PC-3 (cell line): Measurements from ENCODE around the gene NEU4. TPM values are rescaled to one million over a fixed set of nuclear protein-coding genes. Genes with fewer than 3 reads are reported as not detected.
"Not testable (repeated sequence)": the region's sequence is repeated elsewhere in the genome, so short reads cannot be mapped to it uniquely, and the experiment has no call there.

ENCODE experiments used
- ATAC-seq: fragments of 200-7000 bp; cut with Tn5 transposase; 2 replicates; pipeline ENCODE4 v1.9.1; 2020; ENCODE audit warnings: mild to moderate bottlenecking, moderate library complexity
- BruUV-seq: library from RNA; stranded (reverse); fragments of 400-500 nt; replicated peaks from 2 replicates; lab custom pipeline; 2021; lab: Mats Ljungman, UMichigan
- CTCF ChIA-PET: fragments of 300-600 bp; sonication (Branson Sonifier 250); formaldehyde crosslinking; loops from one replicate; lab custom pipeline; 2022; ENCODE audit warnings: antibody characterized with exemption; lab: Charles Lee
- POLR2A ChIA-PET: fragments of 300-600 bp; sonication (Branson Sonifier 250); formaldehyde crosslinking; loops from one replicate; lab custom pipeline; 2022; ENCODE audit warnings: antibody characterized with exemption; ENCODE audit not compliant: unreplicated experiment; lab: Charles Lee
- DNase-seq: peaks from one replicate; pipeline ENCODE4 v3.0.0-alpha.2; 2015
- H2AFZ ChIP-seq: fragments of 300-600 bp; sonication (generic); 2 replicates; pipeline ENCODE4 v1.6.0; 2016; ENCODE audit warnings: antibody characterized with exemption, low read length
- H3F3A ChIP-seq: fragments of 300-600 bp; sonication (generic); one replicate; pipeline ENCODE4 v1.6.0; 2017; ENCODE audit warnings: antibody characterized with exemption, low read length, control low read depth, mild to moderate bottlenecking; ENCODE audit not compliant: unreplicated experiment
- H3K27ac ChIP-seq: fragments of 300-600 bp; sonication (generic); 2 replicates; pipeline ENCODE4 v1.5.1; 2016; ENCODE audit warnings: mild to moderate bottlenecking, low read length
- H3K27me3 ChIP-seq: fragments of 300-600 bp; sonication (generic); 2 replicates; pipeline ENCODE4 v1.6.1; 2016; ENCODE audit warnings: low read length, mixed read lengths
- H3K36me3 ChIP-seq: fragments of 300-600 bp; sonication (generic); 2 replicates; pipeline ENCODE4 v1.6.1; 2016; ENCODE audit warnings: low read depth, mixed run types, low read length, mixed read lengths
- H3K4me1 ChIP-seq: fragments of 300-600 bp; sonication (generic); 2 replicates; pipeline ENCODE4 v1.5.1; 2016; ENCODE audit warnings: low read length; ENCODE audit not compliant: insufficient read depth
- H3K4me2 ChIP-seq: fragments of 300-600 bp; sonication (generic); 2 replicates; pipeline ENCODE4 v1.6.0; 2016; ENCODE audit warnings: low read length
- H3K4me3 ChIP-seq: fragments of 300-600 bp; sonication (generic); 2 replicates; pipeline ENCODE4 v1.5.1; 2016; ENCODE audit warnings: mild to moderate bottlenecking, low read length, mixed read lengths
- H3K79me2 ChIP-seq: fragments of 300-600 bp; sonication (generic); 2 replicates; pipeline ENCODE4 v1.6.1; 2017; ENCODE audit warnings: low read length, mixed read lengths
- H3K9ac ChIP-seq: fragments of 300-600 bp; sonication (generic); 2 replicates; pipeline ENCODE4 v1.6.0; 2016; ENCODE audit warnings: mild to moderate bottlenecking, low read length
- H3K9me2 ChIP-seq: fragments of 300-600 bp; sonication (generic); replicated peaks from 2 replicates; pipeline ENCODE4 v1.6.1; 2016; ENCODE audit warnings: mixed run types, low read length, mixed read lengths
- H3K9me3 ChIP-seq: fragments of 300-600 bp; sonication (generic); 2 replicates; pipeline ENCODE4 v1.6.1; 2016; ENCODE audit warnings: low read length, mixed read lengths
- H4K20me1 ChIP-seq: fragments of 300-600 bp; sonication (generic); 2 replicates; pipeline ENCODE4 v1.6.1; 2016; ENCODE audit warnings: low read length, mixed read lengths
- CTCF ChIP-seq: fragments of 300-600 bp; sonication (generic); conservative IDR thresholded peaks from 2 replicates; pipeline ENCODE4 v1.5.1; 2017; ENCODE audit warnings: antibody characterized with exemption, low read depth, mild to moderate bottlenecking, low read length
- EZH2 ChIP-seq: fragments of 300-600 bp; sonication (generic); IDR thresholded peaks from one replicate; pipeline ENCODE4 v1.6.1; 2017; ENCODE audit warnings: antibody characterized with exemption, mild to moderate bottlenecking, low read length; ENCODE audit not compliant: unreplicated experiment
- EZH2phosphoT487 ChIP-seq: fragments of 300-600 bp; sonication (generic); IDR thresholded peaks from 2 replicates; pipeline ENCODE4 v1.6.1; 2018; ENCODE audit warnings: mild to moderate bottlenecking, antibody characterized with exemption, low read length, borderline replicate concordance
- intact Hi-C: fragments of 100-400 bp; cut with micrococcal nuclease; formaldehyde crosslinking; loops from 2 replicates; pipeline ENCODE4 v1.9.0; 2023
- total RNA-seq: library from RNA; depleted of rRNA; stranded (reverse); fragments of >200 nt; gene quantifications from 2 replicates; pipeline ENCODE4 v1.2.3, GENCODE V29; 2014

The NEU4 gene
- total RNA-seq, 1 experiment from 2014 or later: not detected

- BruUV-seq: no TSS peak
- H3F3A ChIP-seq: no peaks in the 10 kb centered on the region
- ChIA-PET POLR2A (no interaction called here), CTCF (no interaction called here)
- DNase-seq: no peak
- H3K79me2 ChIP-seq: no peaks in the 10 kb centered on the region
- no peaks in the 10 kb centered on the region for H3K9me2 ChIP-seq
- intact Hi-C loops: no loop called here
- H3K36me3 ChIP-seq: no peaks in the 10 kb centered on the region
- H3K27ac ChIP-seq: no peak overlapping the region
- no peak overlapping the region for H2AFZ ChIP-seq
- H4K20me1 ChIP-seq: no peaks in the 10 kb centered on the region
- H3K4me1 ChIP-seq: no peaks in the 10 kb centered on the region
- no peak for ATAC-seq
- 0 out of 2 replicates have a peak, but pooled peaks cover 7% of the 10 kb centered on the region for H3K27me3 ChIP-seq
- TF ChIP-seq EZH2phosphoT487: no peak
- no peak for TF ChIP-seq EZH2
- no peak for TF ChIP-seq CTCF
- 0 out of 2 replicates have a peak, but pooled peaks cover 2% of the 10 kb centered on the region for H3K9me3 ChIP-seq
- H3K4me3 ChIP-seq: no peak overlapping the region
- H3K4me2 ChIP-seq: no peak overlapping the region
- H3K9ac ChIP-seq: no peak overlapping the region
These were observed 18.4 kb downstream of the NEU4 start for GRCh38 chr2:241827394-241827793.

- TF ChIP-seq EZH2: no peak
- TF ChIP-seq CTCF: no peak
- TF ChIP-seq EZH2phosphoT487: no peak
- Histone ChIP-seq H3F3A (no peaks in the 10 kb centered on the region), H3K4me1 (peaks cover 6% of the 10 kb centered on the region; the same call in 1 of the 2 replicates), H3K36me3 (no peaks in the 10 kb centered on the region), H3K9me2 (no peaks in the 10 kb centered on the region), H4K20me1 (no peaks in the 10 kb centered on the region), H3K9me3 (no peaks in the 10 kb centered on the region), H3K9ac (no peak overlapping the region), H3K27me3 (no peaks in the 10 kb centered on the region; the same call in 1 of the 2 replicates), H3K4me3 (peak overlapping the region; percentile 26; the same call in 1 of the 2 replicates), H2AFZ (peak overlapping the region; percentile 60), H3K4me2 (peak overlapping the region; percentile 53), H3K27ac (no peak overlapping the region), H3K79me2 (no peaks in the 10 kb centered on the region)
- ATAC-seq: peak; percentile 51; the same call in 1 of the 2 replicates
- DNase-seq: peak; percentile 38
- ChIA-PET CTCF (no interaction called here), POLR2A (no interaction called here)
- intact Hi-C loops: no loop called here
- BruUV-seq: no TSS peak
These were observed 24.2 kb downstream of the NEU4 start for GRCh38 chr2:241833101-241833663.

- H3K9me3 ChIP-seq, H3K27ac ChIP-seq, BruUV-seq, POLR2A ChIA-PET, ATAC-seq, H3K4me1 ChIP-seq, H3K9me2 ChIP-seq, H3K36me3 ChIP-seq, H4K20me1 ChIP-seq, intact Hi-C loops, H3K9ac ChIP-seq, H3F3A ChIP-seq, H3K27me3 ChIP-seq, DNase-seq, H3K79me2 ChIP-seq: not testable (repeated sequence)
- CTCF ChIA-PET: interaction anchor here (0.6 kb wide), 1 partner anchor 11 kb away, joined by 4 read pairs; no protein-coding TSS in a partner anchor
- Histone ChIP-seq H3K4me2 (peak overlapping the region; percentile 53), H3K4me3 (peak overlapping the region; percentile 26; the same call in 1 of the 2 replicates), H2AFZ (peak overlapping the region; percentile 60)
These were observed 24.9 kb downstream of the NEU4 start for GRCh38 chr2:241833756-241834526.
